OCI-M2 (cell line): ENCODE data around the gene GNG7.
"Not testable (repeated sequence)": the region's sequence is repeated elsewhere in the genome, so short reads cannot be mapped to it uniquely, and the experiment has no call there.

ENCODE experiments used
- DNase-seq: peaks from one replicate; lab custom pipeline; 2025; ENCODE audit not compliant: unreplicated experiment; lab: John Stamatoyannopoulos, UW

The GNG7 gene

GRCh38 chr19:2606774-2607173, 95.7 kb downstream of the GNG7 start:
- DNase-seq = not testable (repeated sequence)

DNA sequence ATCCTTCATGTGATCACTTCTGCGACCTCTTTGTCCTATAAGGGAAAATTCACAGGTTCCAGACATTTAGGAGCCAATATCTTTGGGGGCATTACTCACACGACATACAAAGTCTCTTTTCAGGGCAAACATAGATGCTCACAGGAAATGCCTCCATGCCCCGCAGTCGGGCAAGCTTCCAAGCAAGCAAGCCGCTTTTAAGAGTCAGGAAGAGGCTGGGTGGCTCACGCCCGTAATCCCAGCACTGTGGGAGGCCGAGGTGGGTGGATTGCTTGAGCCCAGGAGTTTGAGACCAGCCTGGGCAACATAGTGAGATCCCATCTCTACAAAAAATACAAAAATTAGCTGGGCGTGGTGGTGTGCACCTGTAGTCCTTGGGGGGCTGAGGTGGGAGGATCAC, 96.6 kb downstream of the GNG7 start:
- not testable (repeated sequence) for DNase-seq

DNA sequence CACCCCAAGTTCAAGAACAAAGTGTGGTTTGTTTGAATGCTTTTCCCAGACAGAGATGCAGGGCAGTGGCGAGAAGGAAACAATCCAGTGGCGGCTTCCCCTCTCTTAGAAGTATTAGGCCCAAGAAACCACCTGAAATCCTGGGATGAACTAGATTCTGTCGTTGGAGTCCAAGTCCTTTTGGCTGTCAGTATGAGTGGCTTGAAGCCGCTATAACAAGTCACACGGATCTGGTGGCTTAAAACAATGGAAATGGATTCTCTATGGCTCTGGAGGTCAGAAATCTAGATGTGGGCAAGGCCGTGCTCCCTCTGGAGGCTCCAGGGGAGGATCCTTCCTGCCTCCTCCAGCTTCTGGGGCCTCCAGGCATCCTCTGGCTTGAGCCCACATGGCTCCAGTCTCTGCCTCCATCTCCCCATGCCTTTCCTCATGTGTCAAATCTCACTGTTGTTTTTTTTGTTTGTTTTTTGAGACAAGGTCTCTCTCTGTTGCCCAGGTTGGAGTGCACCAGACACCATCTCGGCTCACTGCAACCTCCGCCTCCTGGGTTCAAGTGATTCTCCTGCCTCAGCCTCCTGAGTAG, 97.7 kb downstream of the GNG7 start:
- no peak for DNase-seq

GRCh38 chr19:2603334-2603733, 99.2 kb downstream of the GNG7 start:
- no peak for DNase-seq

DNA sequence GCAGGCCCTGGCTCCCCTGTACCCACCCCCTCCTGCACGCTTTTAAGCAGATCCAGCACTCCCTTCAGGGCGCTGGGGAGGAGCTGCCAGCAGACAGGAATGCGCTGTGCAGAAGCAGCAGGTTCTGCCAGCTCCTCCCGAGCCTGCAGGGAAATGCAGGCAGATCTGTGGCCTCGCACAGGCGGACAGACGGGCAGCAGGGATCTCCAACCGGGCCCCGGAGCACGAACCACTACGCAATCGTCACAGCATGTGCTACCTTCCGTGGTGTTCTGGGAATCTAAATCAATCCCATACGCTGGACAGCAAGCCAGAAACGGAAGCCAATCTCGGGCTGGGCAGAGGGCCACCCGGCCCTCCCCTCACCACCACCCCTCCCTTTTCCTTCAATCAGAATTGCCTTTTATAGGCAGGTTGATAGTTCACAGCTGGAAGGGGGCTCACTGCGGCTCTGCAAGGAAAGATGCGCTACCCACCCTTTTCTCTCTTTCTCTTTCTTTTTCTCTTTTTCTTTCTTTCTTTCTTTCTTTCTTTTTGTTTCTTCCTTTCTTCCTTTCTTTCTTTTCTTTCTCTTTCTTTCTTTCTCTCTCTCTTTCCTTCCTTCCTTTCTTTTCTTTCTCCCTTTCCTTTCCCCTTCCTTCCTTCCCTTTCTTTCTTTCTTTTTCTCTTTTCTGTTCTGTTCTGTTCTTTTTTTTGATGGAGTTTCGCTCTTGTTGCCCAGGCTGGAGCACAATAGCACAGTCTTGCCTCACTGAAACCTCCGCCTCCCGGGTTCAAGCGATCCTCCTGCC, 99.9 kb downstream of the GNG7 start:
- no peak for DNase-seq

DNA sequence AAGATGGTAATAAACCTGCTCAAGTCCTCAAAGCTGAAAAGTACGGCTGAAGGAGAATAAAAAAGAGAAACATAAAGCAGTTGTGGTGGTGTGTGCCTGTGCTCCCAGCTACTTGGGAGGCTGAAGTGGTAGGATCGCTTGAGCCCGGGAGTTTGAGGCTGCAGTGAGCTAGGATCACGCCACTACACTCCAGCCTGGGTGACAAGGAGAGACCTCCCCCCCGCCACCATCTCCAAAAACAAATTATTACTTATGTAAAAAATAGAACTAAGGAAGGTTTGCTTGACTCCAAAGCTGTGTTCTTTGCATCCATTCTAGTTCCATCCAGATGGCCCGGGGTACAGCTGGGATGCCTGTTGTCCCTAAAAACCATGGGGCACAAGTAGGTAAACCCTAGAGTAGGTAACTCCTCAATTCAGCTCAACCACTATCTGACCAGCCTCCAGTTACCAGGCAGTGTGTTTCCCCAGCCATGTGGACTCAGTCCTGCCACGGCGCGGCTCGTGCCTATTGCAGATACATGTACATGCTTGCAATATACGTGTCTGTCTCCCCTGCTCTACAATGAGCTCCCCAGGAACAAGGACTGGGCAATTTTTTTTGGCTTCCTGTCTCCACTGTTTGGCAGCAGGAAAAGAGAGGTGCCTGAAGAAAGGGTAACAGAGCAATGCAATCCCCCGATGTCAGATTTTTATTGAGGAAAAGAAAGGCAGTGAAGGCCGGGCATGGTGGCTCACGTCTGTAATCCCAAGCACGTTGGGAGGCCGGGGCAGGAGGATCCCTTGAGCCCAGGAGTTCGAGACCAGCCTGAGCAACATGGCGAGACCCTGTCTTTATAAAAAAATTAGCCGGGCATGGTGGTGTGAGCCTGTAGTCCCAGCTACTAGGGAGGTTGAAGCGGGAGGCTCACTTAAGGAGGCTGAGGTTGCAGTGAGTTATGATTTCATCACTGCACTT, 101.3 kb downstream of the GNG7 start:
- no peak for DNase-seq

- no peak for DNase-seq
These were observed 108.2 kb downstream of the GNG7 start for GRCh38 chr19:2594319-2594718.

GRCh38 chr19:2592824-2593223, 109.7 kb downstream of the GNG7 start:
- DNase-seq = no peak

- DNase-seq = no peak
These were observed 110.8 kb downstream of the GNG7 start for GRCh38 chr19:2591537-2592291.

GRCh38 chr19:2590630-2591399, 111.7 kb downstream of the GNG7 start:
- DNase-seq = no peak

GRCh38 chr19:2589441-2589840, 113.1 kb downstream of the GNG7 start:
- no peak for DNase-seq

- DNase-seq = no peak
These were observed 114.3 kb downstream of the GNG7 start for GRCh38 chr19:2588081-2588777.

- DNase-seq = no peak
These were observed 115.3 kb downstream of the GNG7 start for GRCh38 chr19:2587001-2587719.

DNA sequence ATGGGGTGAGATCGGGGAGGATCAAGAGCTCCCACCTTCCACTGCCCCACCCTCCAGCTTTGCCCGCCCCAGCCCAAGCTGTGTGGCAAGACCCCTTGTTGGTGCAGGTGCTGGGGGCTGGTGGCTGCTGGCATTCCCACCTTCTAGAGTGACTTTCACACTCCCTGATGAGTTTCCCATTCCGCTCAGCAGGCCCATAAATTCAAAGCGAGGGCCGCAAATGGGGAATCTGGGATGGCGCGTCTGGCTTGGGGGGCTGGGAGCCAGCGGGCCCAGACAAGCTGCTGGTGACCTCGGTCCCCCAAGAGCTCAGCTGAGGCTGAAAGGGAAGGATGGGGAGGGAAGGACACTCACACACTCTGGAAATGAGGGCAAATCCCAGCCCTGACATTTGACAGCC, 116.3 kb downstream of the GNG7 start:
- DNase-seq = no peak

- DNase-seq = no peak
These were observed 118.5 kb downstream of the GNG7 start for GRCh38 chr19:2584002-2584401.

DNA sequence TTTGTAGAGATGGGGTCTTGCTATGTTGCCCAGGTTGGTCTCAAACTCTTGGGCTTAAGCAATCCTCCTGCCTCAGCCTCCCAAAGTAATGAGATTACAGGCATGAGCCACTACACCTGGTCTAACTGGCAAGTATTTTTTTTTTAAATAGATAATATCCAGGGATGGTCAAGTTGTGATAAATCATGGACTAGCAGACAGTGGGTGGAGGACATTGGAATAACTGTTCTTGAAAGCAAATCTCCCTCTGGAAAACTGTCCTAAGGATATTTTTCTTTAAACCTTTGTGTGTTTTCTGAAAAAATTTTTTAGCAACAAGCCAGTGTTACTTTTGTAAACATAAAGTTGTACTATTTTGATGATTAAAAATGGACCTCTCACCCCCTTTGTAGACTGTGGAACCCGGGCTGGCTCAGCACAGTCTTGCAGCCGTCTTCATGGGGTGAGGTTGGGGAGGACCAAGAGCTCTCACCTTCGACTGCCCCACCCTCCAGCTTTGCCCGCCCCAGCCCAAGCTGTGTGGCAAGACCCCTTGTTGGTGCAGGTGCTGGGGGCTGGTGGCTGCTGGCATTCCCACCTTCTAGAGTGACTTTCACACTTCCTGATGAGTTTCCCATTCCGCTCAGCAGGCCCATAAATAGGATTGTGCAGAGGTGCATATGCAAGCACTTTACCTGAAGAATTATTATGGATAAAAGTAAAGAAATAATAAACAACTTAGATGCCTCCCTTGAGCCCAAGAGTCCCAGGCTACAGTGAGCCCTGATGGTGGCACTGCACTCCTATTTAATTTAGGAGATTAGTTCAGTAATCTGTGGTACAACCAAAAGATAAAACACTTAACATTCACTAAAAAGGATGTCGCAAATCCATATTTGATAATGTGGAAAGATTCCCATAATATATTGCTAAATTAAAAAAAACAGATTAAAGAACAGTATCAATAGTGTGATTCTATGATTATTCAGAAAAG, 119.2 kb downstream of the GNG7 start:
- DNase-seq = no peak

- not testable (repeated sequence) for DNase-seq
These were observed 122.1 kb downstream of the GNG7 start for GRCh38 chr19:2580396-2580795.
